ACC112 (cell line): ENCODE measurements around the gene MEI1.

Source experiments
- H2AFZ ChIP-seq: fragments of 200-600 bp; sonication (generic); one replicate; pipeline ENCODE4 v1.6.0; 2017; ENCODE audit warnings: antibody characterized with exemption, low read length; ENCODE audit not compliant: unreplicated experiment
- H3K27ac ChIP-seq: fragments of 200-600 bp; sonication (generic); 2 replicates; pipeline ENCODE4 v1.5.1; 2014; ENCODE audit warnings: low read depth, mild to moderate bottlenecking, antibody characterized with exemption, low read length, moderate library complexity
- H3K27me3 ChIP-seq: fragments of 200-600 bp; sonication (generic); 2 replicates; pipeline ENCODE4 v1.6.1; 2014; ENCODE audit warnings: mild to moderate bottlenecking, antibody characterized with exemption, low read length, moderate library complexity, mixed read lengths; ENCODE audit not compliant: insufficient read depth
- H3K36me3 ChIP-seq: fragments of 200-600 bp; sonication (generic); 2 replicates; pipeline ENCODE4 v1.6.1; 2016; ENCODE audit warnings: mild to moderate bottlenecking, antibody characterized with exemption, low read length, moderate library complexity, mixed read lengths; ENCODE audit not compliant: insufficient read depth
- H3K4me1 ChIP-seq: fragments of 200-600 bp; sonication (generic); one replicate; pipeline ENCODE4 v1.6.1; 2016; ENCODE audit warnings: low read length, mixed read lengths; ENCODE audit not compliant: insufficient read depth, unreplicated experiment, control insufficient read depth
- H3K4me3 ChIP-seq: fragments of 200-600 bp; sonication (generic); 2 replicates; pipeline ENCODE4 v1.5.1; 2014; ENCODE audit warnings: mild to moderate bottlenecking, low read depth, low read length
- H3K79me2 ChIP-seq: fragments of 200-600 bp; sonication (generic); one replicate; pipeline ENCODE4 v1.6.0; 2016; ENCODE audit warnings: low read length; ENCODE audit not compliant: control insufficient read depth, unreplicated experiment, insufficient read depth

MEI1 gene

GRCh38 chr22:41768430-41768829 lies 69.1 kb downstream of the MEI1 start:
- Histone ChIP-seq H3K79me2 (no peaks in the 10 kb centered on the region), H3K4me1 (peaks cover 6% of the 10 kb centered on the region), H2AFZ (peak overlapping the region; percentile 75), H3K36me3 (no peaks in the 10 kb centered on the region), H3K4me3 (no peak overlapping the region), H3K27ac (peak overlapping the region; percentile 7), H3K27me3 (no peaks in the 10 kb centered on the region)

GRCh38 chr22:41770715-41771468 lies 71.6 kb downstream of the MEI1 start:
- Histone ChIP-seq H3K4me3 (no peak overlapping the region), H2AFZ (no peak overlapping the region), H3K27me3 (no peaks in the 10 kb centered on the region), H3K36me3 (no peaks in the 10 kb centered on the region), H3K4me1 (peaks cover 6% of the 10 kb centered on the region), H3K27ac (no peak overlapping the region), H3K79me2 (no peaks in the 10 kb centered on the region)

- H3K36me3 ChIP-seq: no peaks in the 10 kb centered on the region
- H3K4me1 ChIP-seq: peaks cover 6% of the 10 kb centered on the region
- no peak overlapping the region for H2AFZ ChIP-seq
- H3K79me2 ChIP-seq: no peaks in the 10 kb centered on the region
- no peak overlapping the region for H3K4me3 ChIP-seq
- H3K27ac ChIP-seq: no peak overlapping the region
- H3K27me3 ChIP-seq: no peaks in the 10 kb centered on the region
Observed at GRCh38 chr22:41772198-41772597, 72.9 kb downstream of the MEI1 start.

GRCh38 chr22:41772645-41773044 lies 73.3 kb downstream of the MEI1 start:
- H3K4me1 ChIP-seq: peaks cover 6% of the 10 kb centered on the region
- no peaks in the 10 kb centered on the region for H3K79me2 ChIP-seq
- no peak overlapping the region for H2AFZ ChIP-seq
- H3K4me3 ChIP-seq: no peak overlapping the region
- no peaks in the 10 kb centered on the region for H3K36me3 ChIP-seq
- H3K27me3 ChIP-seq: no peaks in the 10 kb centered on the region
- H3K27ac ChIP-seq: no peak overlapping the region

GRCh38 chr22:41775338-41775737 lies 76.0 kb downstream of the MEI1 start:
- H3K4me1 ChIP-seq: peaks cover 6% of the 10 kb centered on the region
- no peaks in the 10 kb centered on the region for H3K36me3 ChIP-seq
- H3K27me3 ChIP-seq: no peaks in the 10 kb centered on the region
- no peaks in the 10 kb centered on the region for H3K79me2 ChIP-seq
- H3K27ac ChIP-seq: no peak overlapping the region
- H2AFZ ChIP-seq: no peak overlapping the region
- H3K4me3 ChIP-seq: no peak overlapping the region

GRCh38 chr22:41775976-41776375 lies 76.7 kb downstream of the MEI1 start:
- Histone ChIP-seq H3K79me2 (no peaks in the 10 kb centered on the region), H3K4me1 (peaks cover 6% of the 10 kb centered on the region), H3K27me3 (no peaks in the 10 kb centered on the region), H3K36me3 (no peaks in the 10 kb centered on the region), H3K27ac (no peak overlapping the region), H2AFZ (no peak overlapping the region), H3K4me3 (no peak overlapping the region)

- H3K27me3 ChIP-seq: no peaks in the 10 kb centered on the region
- no peaks in the 10 kb centered on the region for H3K79me2 ChIP-seq
- H2AFZ ChIP-seq: no peak overlapping the region
- peaks cover 6% of the 10 kb centered on the region for H3K4me1 ChIP-seq
- no peaks in the 10 kb centered on the region for H3K36me3 ChIP-seq
- no peak overlapping the region for H3K27ac ChIP-seq
- H3K4me3 ChIP-seq: no peak overlapping the region
Observed at GRCh38 chr22:41776381-41776780, 77.1 kb downstream of the MEI1 start.

- no peaks in the 10 kb centered on the region for H3K79me2 ChIP-seq
- H3K4me1 ChIP-seq: peaks cover under 1% of the 10 kb centered on the region
- no peak overlapping the region for H3K4me3 ChIP-seq
- H3K27ac ChIP-seq: no peak overlapping the region
- H3K36me3 ChIP-seq: no peaks in the 10 kb centered on the region
- H2AFZ ChIP-seq: no peak overlapping the region
- H3K27me3 ChIP-seq: no peaks in the 10 kb centered on the region
Observed at GRCh38 chr22:41777749-41778425, 78.6 kb downstream of the MEI1 start.

- Histone ChIP-seq H3K27ac (no peak overlapping the region), H3K36me3 (no peaks in the 10 kb centered on the region), H3K4me3 (no peak overlapping the region), H3K27me3 (no peaks in the 10 kb centered on the region), H2AFZ (no peak overlapping the region), H3K4me1 (no peaks in the 10 kb centered on the region), H3K79me2 (no peaks in the 10 kb centered on the region)
Observed at GRCh38 chr22:41779929-41780505, 80.7 kb downstream of the MEI1 start.

GRCh38 chr22:41780746-41781505 lies 81.6 kb downstream of the MEI1 start:
- H3K27ac ChIP-seq: no peak overlapping the region

More at GRCh38 chr22:41780746-41781505, 81.6 kb downstream of the MEI1 start:
- H3K27me3 ChIP-seq: no peaks in the 10 kb centered on the region
- no peak overlapping the region for H2AFZ ChIP-seq
- H3K4me1 ChIP-seq: no peaks in the 10 kb centered on the region
- no peak overlapping the region for H3K4me3 ChIP-seq
- no peaks in the 10 kb centered on the region for H3K36me3 ChIP-seq
- H3K79me2 ChIP-seq: no peaks in the 10 kb centered on the region
